Testis (tissue), 3 donors: ENCODE data around the gene NOL12. TPM values are rescaled to one million over a fixed set of nuclear protein-coding genes. Genes with fewer than 3 reads are reported as not detected.

Source experiments
- DNase-seq: peaks from one replicate; pipeline ENCODE4 v3.0.0-alpha.2; 2019
- H3K27ac ChIP-seq, 2 donors: fragments of 200-600 bp; sonication (generic); one replicate each; pipeline ENCODE4 v1.5.1; 2019
- H3K27me3 ChIP-seq: fragments of 200-600 bp; sonication (generic); one replicate; pipeline ENCODE4 v1.5.1; 2019
- H3K36me3 ChIP-seq: fragments of 200-600 bp; sonication (generic); one replicate; pipeline ENCODE4 v1.5.1; 2017; ENCODE audit warnings: low read depth; ENCODE audit errors: missing control alignments
- H3K4me1 ChIP-seq: fragments of 200-600 bp; sonication (generic); one replicate; pipeline ENCODE4 v1.5.1; 2019
- H3K4me3 ChIP-seq, 2 donors: fragments of 200-600 bp; sonication (generic); one replicate each; pipeline ENCODE4 v1.5.1; 2017 to 2019
- H3K9me3 ChIP-seq: fragments of 200-600 bp; sonication (generic); one replicate; pipeline ENCODE4 v1.5.1; 2017
- POLR2A ChIP-seq: fragments of 450-650 bp; IDR thresholded peaks from one replicate; pipeline ENCODE4 v1.6.1; 2017; ENCODE audit warnings: antibody characterized with exemption, mild to moderate bottlenecking, moderate library complexity
- WGBS, 2 donors: methylation state at CpG; one replicate each; pipeline ENCODE4 v1.1.5; 2018; 5-methylcytosine and 5-hydroxymethylcytosine counted together
- intact Hi-C: fragments of 100-400 bp; cut with DNase I; formaldehyde crosslinking; loops from one replicate; pipeline ENCODE4 v1.15.1; 2023; ENCODE audit warnings: low total_unique reads
- polyA plus RNA-seq: library from polyadenylated mRNA; stranded (reverse); fragments of 350-450 nt; fragmentation: Illumina TruSeq; extraction: RNeasy Lipid Tissue Mini Kit (QIAGEN cat#74804); gene quantifications from one replicate; pipeline ENCODE4 v1.2.3, GENCODE V29; 2014; ENCODE audit warnings: low read depth, low replicate concordance; ENCODE audit not compliant: insufficient read depth
- total RNA-seq, 2 donors: library from RNA; depleted of rRNA; stranded (reverse); fragments of >200 nt; gene quantifications; one replicate each; pipeline ENCODE4 v1.2.3, GENCODE V29; 2016
- TF ChIP-seq, protein P1 (sequence below), 3 experiments: fragments of 450-650 bp in 2 of 3; fragments of 200-600 bp in 1 of 3; sonication (generic) in 1 of 3; IDR thresholded peaks; one replicate each; pipeline ENCODE4 v1.5.1; 2016 to 2019; ENCODE audit warnings: antibody characterized with exemption in 3 of 3, mild to moderate bottlenecking in 2 of 3, moderate library complexity in 1 of 3

The NOL12 gene
- total and polyA plus RNA-seq, 3 donors from 2014 or later, result 46.6 to 76.2 (median 51.2) TPM

GRCh38 chr22:37676736-37677492, 9.2 kb upstream of the NOL12 start:
- TF ChIP-seq, protein P1, sequence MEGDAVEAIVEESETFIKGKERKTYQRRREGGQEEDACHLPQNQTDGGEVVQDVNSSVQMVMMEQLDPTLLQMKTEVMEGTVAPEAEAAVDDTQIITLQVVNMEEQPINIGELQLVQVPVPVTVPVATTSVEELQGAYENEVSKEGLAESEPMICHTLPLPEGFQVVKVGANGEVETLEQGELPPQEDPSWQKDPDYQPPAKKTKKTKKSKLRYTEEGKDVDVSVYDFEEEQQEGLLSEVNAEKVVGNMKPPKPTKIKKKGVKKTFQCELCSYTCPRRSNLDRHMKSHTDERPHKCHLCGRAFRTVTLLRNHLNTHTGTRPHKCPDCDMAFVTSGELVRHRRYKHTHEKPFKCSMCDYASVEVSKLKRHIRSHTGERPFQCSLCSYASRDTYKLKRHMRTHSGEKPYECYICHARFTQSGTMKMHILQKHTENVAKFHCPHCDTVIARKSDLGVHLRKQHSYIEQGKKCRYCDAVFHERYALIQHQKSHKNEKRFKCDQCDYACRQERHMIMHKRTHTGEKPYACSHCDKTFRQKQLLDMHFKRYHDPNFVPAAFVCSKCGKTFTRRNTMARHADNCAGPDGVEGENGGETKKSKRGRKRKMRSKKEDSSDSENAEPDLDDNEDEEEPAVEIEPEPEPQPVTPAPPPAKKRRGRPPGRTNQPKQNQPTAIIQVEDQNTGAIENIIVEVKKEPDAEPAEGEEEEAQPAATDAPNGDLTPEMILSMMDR (IDR thresholded peaks at IDR 0.05), result no peak
- no peak for TF ChIP-seq POLR2A
- Histone ChIP-seq H3K4me1 (peaks cover 39% of the 10 kb centered on the region), H3K4me3 (peak overlapping the region; percentile 57 to 69), H3K27ac (peak overlapping the region; percentile 88 to 92), H3K36me3 (no peaks in the 10 kb centered on the region), H3K9me3 (no peaks in the 10 kb centered on the region), H3K27me3 (no peaks in the 10 kb centered on the region)
- peak; percentile 92 for DNase-seq
- intact Hi-C loops, result no loop called here
- WGBS, 2 donors, result 1 to 2% methylated on average over 17 to 41 of the region's 42 CpGs

DNA sequence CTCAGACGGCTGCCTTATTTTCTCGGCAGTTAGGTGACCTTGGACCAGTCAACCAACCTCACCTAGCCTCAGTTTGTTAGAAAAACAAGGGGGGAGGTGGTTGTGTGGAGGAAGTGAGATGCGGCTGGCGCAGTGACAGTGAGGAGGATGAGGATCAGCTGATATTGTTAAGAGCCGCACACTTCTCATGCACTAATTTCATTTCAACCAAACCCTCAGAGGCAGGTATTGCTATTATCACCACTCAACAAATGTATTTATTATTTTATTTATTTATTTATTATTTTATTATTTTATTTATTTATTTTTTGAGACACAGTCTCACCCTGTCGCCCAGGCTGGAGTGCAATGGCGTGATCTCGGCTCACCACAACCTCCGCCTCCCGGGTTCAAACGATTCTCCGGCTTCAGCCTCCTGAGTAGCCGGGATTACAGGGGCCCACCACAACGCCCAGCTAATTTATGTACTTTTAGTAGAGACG, 8.6 kb upstream of the NOL12 start:
- no peaks in the 10 kb centered on the region for H3K9me3 ChIP-seq
- H3K4me3 ChIP-seq, result peak overlapping the region; percentile 57 to 69
- H3K27ac ChIP-seq, result peak overlapping the region; percentile 88 to 92
- peaks cover 39% of the 10 kb centered on the region for H3K4me1 ChIP-seq
- TF ChIP-seq, protein P1 (IDR thresholded peaks at IDR 0.05), result no peak
- no peak for TF ChIP-seq POLR2A
- DNase-seq, result no peak
- intact Hi-C loops, result no loop called here
- WGBS, 2 donors, result 52 to 56% methylated on average over 15 of the region's 15 CpGs
- H3K36me3 ChIP-seq, result no peaks in the 10 kb centered on the region
- H3K27me3 ChIP-seq, result no peaks in the 10 kb centered on the region

DNA sequence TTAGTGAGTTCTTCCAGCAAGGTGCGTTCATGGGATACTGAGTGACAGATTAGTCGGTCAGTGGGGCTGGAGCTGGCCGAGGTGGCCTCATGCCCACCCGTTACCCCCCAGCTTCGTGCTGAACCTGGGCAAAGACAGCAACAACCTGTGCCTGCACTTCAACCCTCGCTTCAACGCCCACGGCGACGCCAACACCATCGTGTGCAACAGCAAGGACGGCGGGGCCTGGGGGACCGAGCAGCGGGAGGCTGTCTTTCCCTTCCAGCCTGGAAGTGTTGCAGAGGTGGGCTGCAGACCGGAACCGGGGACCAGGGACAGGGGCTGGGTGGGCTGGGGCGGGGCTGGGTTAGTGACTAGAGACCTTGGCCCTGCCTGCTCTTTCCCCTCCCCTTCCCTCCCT, 7.8 kb upstream of the NOL12 start:
- Histone ChIP-seq H3K27ac (no peak overlapping the region), H3K4me1 (peaks cover 39% of the 10 kb centered on the region), H3K27me3 (no peaks in the 10 kb centered on the region), H3K4me3 (no peak overlapping the region), H3K36me3 (no peaks in the 10 kb centered on the region), H3K9me3 (no peaks in the 10 kb centered on the region)
- TF ChIP-seq, protein P1 (IDR thresholded peaks at IDR 0.05), result no peak
- TF ChIP-seq POLR2A, result no peak
- 53 to 63% methylated on average over 12 to 18 of the region's 18 CpGs for WGBS, 2 donors
- intact Hi-C loops, result no loop called here
- no peak for DNase-seq

- peaks cover 31% of the 10 kb centered on the region for H3K4me1 ChIP-seq
- no peak overlapping the region for H3K4me3 ChIP-seq
- no peak for DNase-seq
- no peaks in the 10 kb centered on the region for H3K9me3 ChIP-seq
- intact Hi-C loops, result no loop called here
- H3K27me3 ChIP-seq, result no peaks in the 10 kb centered on the region
- no peaks in the 10 kb centered on the region for H3K36me3 ChIP-seq
- WGBS, 2 donors, result 79 to 84% methylated on average over 8 of the region's 8 CpGs
- TF ChIP-seq, protein P1 (IDR thresholded peaks at IDR 0.05), result no peak
- no peak overlapping the region for H3K27ac ChIP-seq
These were observed 6.5 kb upstream of the NOL12 start for GRCh38 chr22:37679670-37680069.
